Heart right ventricle (tissue), 16 donors: ENCODE results near the gene HNRNPM. TPM values are rescaled to one million over a fixed set of nuclear protein-coding genes. Genes with fewer than 3 reads are reported as not detected.

Experiments
- ATAC-seq, 8 donors: fragments of 200-7000 bp; cut with Tn5 transposase; one replicate each; pipeline ENCODE4 v1.9.1; 2020; ENCODE audit warnings: mild to moderate bottlenecking in 8 of 8, moderate library complexity in 8 of 8, moderate number of reproducible peaks in 1 of 8
- DNase-seq, 2 donors: peaks; one replicate each; pipeline ENCODE4 v3.0.0-alpha.2; 2020
- H3K27ac ChIP-seq, 10 donors: fragments of 200-600 bp; sonication (generic) in 2 of 10; one replicate each; pipeline versions ENCODE4 v1.5.0 to v1.8.0; 2020 to 2022; ENCODE audit warnings: mild to moderate bottlenecking in 3 of 10
- H3K27me3 ChIP-seq, 7 donors: fragments of 200-600 bp; one replicate each; pipeline ENCODE4 v1.8.0; 2021 to 2022; ENCODE audit warnings: mild to moderate bottlenecking in 2 of 7
- H3K36me3 ChIP-seq, 9 donors: fragments of 200-600 bp; sonication (generic) in 1 of 9; one replicate each; pipeline versions ENCODE4 v1.5.0 to v1.8.0; 2020 to 2022; ENCODE audit warnings: mild to moderate bottlenecking in 2 of 9
- H3K4me1 ChIP-seq, 9 donors: fragments of 200-600 bp; sonication (generic) in 1 of 9; one replicate each; pipeline versions ENCODE4 v1.5.0 to v1.8.0; 2020 to 2022; ENCODE audit warnings: mild to moderate bottlenecking in 4 of 9
- H3K4me3 ChIP-seq, 10 donors: fragments of 200-600 bp; sonication (generic) in 2 of 10; one replicate each; pipeline versions ENCODE4 v1.5.0 to v1.8.0; 2020 to 2022; ENCODE audit warnings: mild to moderate bottlenecking in 7 of 10, moderate library complexity in 2 of 10
- H3K9me3 ChIP-seq, 11 donors: fragments of 200-600 bp in 10 of 11; sonication (generic) in 2 of 11; one replicate each; pipeline versions ENCODE4 v1.5.0 to v1.8.0; 2013 to 2022; ENCODE audit warnings: mild to moderate bottlenecking in 2 of 11, control low read depth in 1 of 11, moderate library complexity in 1 of 11
- WGBS, 2 donors: extraction: QIAGEN DNeasy Blood & Tissue Kit; methylation state at CpG; one replicate each; pipeline ENCODE4 v1.1.7; 2013; ENCODE audit warnings: inconsistent platforms in 1 of 2; 5-methylcytosine and 5-hydroxymethylcytosine counted together
- intact Hi-C, 10 donors: fragments of 100-400 bp; cut with DNase I; formaldehyde crosslinking; loops; one replicate each; pipeline versions ENCODE4 v1.11.1 to v1.14.2; 2022
- polyA plus RNA-seq, 2 donors: library from polyadenylated mRNA; stranded (reverse); fragments of 200-250 nt; gene quantifications; one replicate each; pipeline ENCODE4 v1.2.3, GENCODE V29; 2013
- total RNA-seq, 10 donors: library from RNA; stranded (reverse); fragmentation: NEBNext Ultra II Directional in 3 of 10; extraction: Animal tissue kit (Norgen Biotek cat#: 25700) in 3 of 10; gene quantifications; one replicate each; pipeline versions ENCODE4 v1.2.1 to v1.2.4, GENCODE V29; 2021 to 2023
- TF ChIP-seq, protein P1 (sequence below), 9 donors: fragments of 200-600 bp; sonication (generic) in 2 of 9; IDR thresholded peaks; one replicate each; pipeline versions ENCODE4 v1.5.0 to v1.8.0; 2021 to 2022; ENCODE audit warnings: antibody characterized with exemption in 9 of 9, mild to moderate bottlenecking in 5 of 9, moderate library complexity in 1 of 9
- donor health status: Arrhythmogenic right ventricular cardiomyopathy.
- donor health status: ischemic (EF 13 %, LVEDD 7.1; RV severe dilation, severe dysfunction).
- donor health status: healthy with polysubstance abuse.
- donor health status: DM: no; HTN: yes; CAD: no.
- donor health status: DM: no; HTN: no; CAD: no.
- donor health status: ischemic (EF 25% LVEDD 6.9; RV normal size, moderate dysfunction).
- donor health status: ischemic (EF 25% LVEDD 5.7; RV mildly dilated, moderate dysfunction).
- donor health status: healthy.
- donor health status: DM: yes; HTN: yes; CAD: no.
- donor health status: Ischemic cardiomyopathy.
- donor health status: ischemic (EF 35%, LVEDD 5.7; RV mildly dilated, moderate dysfunction).
- donor health status: nonischemic (EF 11% LVEDD 7.7; RV severe dilation, severe dysfunction).
- donor health status: DM: yes; HTN: yes; CAD: no.
- donor health status: PGD.
- donor health status: ischemic (EF 29% LVEDD 5.4; RV normal size, mild dysfunction).
- donor health status: nonischemic (EF 23%, LVEDD 6.1; RV moderate dilation, normal function).

HNRNPM gene
- total and polyA plus RNA-seq, 12 donors, result 48.5 to 127 (median 93.9) TPM

DNA sequence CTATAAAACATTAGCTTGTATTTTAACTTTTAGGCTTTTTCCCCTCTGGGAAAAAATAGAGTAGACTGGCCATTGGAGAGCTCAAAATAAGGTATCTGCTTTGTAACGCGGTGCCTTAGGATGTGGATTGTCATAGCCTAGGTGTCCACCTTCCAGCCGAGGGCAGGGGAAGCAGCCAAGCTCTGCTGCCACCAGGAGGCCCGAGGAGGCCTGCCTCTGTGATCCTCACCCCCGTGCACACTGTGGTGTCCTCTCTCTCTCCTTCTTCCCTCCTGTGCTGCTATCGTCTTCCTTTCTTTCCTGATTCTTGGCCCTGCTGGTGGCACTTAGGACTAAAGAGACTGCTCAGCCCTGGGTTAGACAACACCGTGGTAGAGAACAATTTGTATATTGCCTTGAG lies 11.3 kb downstream of the HNRNPM start:
- Histone ChIP-seq H3K9me3 (no peaks in the 10 kb centered on the region), H3K36me3 (peaks cover 0 to 88% (median 9%) of the 10 kb centered on the region in 9 donors), H3K27me3 (no peaks in the 10 kb centered on the region), H3K27ac (peak overlapping the region in 1 of 10 donors; percentile 42), H3K4me1 (peaks cover 42 to 100% (median 94%) of the 10 kb centered on the region in 9 donors), H3K4me3 (no peak overlapping the region)
- 36 to 37% methylated on average over 7 of the region's 7 CpGs for WGBS, 2 donors
- intact Hi-C loops, result loop anchor here in 1 of 10 donors (5.0 kb wide), 1 partner anchor 59 kb away; no protein-coding TSS in a partner anchor
- DNase-seq, result no peak
- peak in 5 of 8 donors; percentile 32 to 70 (median 61) for ATAC-seq
- TF ChIP-seq, protein P1, sequence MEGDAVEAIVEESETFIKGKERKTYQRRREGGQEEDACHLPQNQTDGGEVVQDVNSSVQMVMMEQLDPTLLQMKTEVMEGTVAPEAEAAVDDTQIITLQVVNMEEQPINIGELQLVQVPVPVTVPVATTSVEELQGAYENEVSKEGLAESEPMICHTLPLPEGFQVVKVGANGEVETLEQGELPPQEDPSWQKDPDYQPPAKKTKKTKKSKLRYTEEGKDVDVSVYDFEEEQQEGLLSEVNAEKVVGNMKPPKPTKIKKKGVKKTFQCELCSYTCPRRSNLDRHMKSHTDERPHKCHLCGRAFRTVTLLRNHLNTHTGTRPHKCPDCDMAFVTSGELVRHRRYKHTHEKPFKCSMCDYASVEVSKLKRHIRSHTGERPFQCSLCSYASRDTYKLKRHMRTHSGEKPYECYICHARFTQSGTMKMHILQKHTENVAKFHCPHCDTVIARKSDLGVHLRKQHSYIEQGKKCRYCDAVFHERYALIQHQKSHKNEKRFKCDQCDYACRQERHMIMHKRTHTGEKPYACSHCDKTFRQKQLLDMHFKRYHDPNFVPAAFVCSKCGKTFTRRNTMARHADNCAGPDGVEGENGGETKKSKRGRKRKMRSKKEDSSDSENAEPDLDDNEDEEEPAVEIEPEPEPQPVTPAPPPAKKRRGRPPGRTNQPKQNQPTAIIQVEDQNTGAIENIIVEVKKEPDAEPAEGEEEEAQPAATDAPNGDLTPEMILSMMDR (IDR thresholded peaks at IDR 0.05), result peak in 8 of 9 donors; percentile 7 to 38 (median 30)

DNA sequence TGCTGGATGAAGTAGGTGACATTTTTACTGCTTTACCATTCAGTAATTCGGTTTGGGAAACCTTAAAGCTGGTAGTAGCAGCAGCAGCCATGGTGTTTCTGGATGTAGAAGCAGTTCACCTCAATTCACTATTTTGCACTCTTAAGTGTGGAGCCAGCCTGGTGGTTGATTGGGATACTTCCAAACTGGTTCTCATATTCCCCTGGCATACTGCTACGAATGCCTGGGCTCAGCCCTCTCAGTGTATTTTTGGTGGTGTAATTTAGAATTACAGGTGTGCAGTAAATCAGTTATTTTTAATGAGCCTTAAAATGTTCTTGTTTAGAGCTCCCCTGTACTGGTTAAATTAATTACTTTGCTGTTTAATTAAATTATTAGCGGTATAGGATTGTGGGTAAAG lies 12.4 kb downstream of the HNRNPM start:
- TF ChIP-seq, protein P1 (IDR thresholded peaks at IDR 0.05), result peak in 1 of 9 donors; percentile 20
- intact Hi-C loops, result loop anchor here in 1 of 10 donors (5.0 kb wide), 1 partner anchor 60 kb away; no protein-coding TSS in a partner anchor
- H3K4me1 ChIP-seq, result peaks cover 40 to 100% (median 93%) of the 10 kb centered on the region in 9 donors
- no peaks in the 10 kb centered on the region for H3K27me3 ChIP-seq
- H3K27ac ChIP-seq, result peak overlapping the region in 1 of 10 donors; percentile 71
- ATAC-seq, result no peak
- H3K36me3 ChIP-seq, result peaks cover 0 to 87% (median 3%) of the 10 kb centered on the region in 9 donors
- no peak for DNase-seq
- H3K9me3 ChIP-seq, result no peaks in the 10 kb centered on the region
- 67 to 70% methylated on average over 3 of the region's 3 CpGs for WGBS, 2 donors
- no peak overlapping the region for H3K4me3 ChIP-seq

DNA sequence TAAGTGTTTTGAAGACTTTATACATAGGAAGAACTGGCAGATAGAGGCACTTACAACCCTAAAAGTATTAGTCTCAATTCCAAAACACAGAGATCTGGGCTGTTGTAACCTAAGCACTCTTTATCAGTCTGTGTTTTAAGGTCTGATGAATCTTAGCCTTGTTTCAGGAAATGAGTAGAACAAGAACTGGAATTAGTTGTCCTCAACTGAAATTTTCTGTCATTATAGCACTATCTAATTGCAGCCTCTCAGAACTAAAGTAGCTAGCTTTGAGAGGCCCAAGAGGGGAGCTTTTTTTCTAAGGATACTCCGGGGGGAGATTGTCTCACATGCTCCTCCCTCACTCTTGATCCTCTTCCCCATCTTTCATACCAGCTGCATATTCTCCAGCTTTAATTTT lies 13.1 kb downstream of the HNRNPM start:
- intact Hi-C loops, result loop anchor here in 1 of 10 donors (5.0 kb wide), 1 partner anchor 61 kb away; no protein-coding TSS in a partner anchor
- Histone ChIP-seq H3K9me3 (no peaks in the 10 kb centered on the region), H3K27ac (peak overlapping the region in 1 of 10 donors; percentile 71), H3K4me1 (peaks cover 39 to 100% (median 93%) of the 10 kb centered on the region in 9 donors), H3K4me3 (no peak overlapping the region), H3K27me3 (no peaks in the 10 kb centered on the region), H3K36me3 (peaks cover 0 to 87% (median 0%) of the 10 kb centered on the region in 9 donors)
- DNase-seq, result no peak
- no peak for ATAC-seq
- TF ChIP-seq, protein P1 (IDR thresholded peaks at IDR 0.05), result no peak
- WGBS, 2 donors, result 20 to 32% methylated on average over 1 of the region's 1 CpG

DNA sequence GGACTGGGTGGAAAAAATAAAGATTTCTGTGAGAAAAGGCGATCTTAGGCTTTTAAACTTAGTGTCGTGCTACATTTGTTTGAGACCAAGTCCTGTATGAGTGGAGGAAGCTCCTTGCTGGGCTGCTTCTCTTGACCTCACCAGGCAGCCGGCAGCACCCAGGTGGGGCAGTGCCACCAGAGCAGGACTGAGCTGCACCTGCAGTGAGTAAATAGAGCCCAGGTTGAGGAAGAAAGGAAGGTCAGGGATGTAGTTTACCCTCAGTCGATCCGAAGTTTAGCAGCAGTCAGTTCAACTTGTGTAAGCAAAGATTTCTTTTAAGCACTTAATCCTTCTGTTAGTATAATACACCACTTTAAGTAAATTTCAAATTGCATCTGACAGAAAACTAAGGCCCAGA lies 13.6 kb downstream of the HNRNPM start:
- 57 to 68% methylated on average over 5 of the region's 5 CpGs for WGBS, 2 donors
- no peaks in the 10 kb centered on the region for H3K27me3 ChIP-seq
- H3K36me3 ChIP-seq, result peaks cover 0 to 87% (median 0%) of the 10 kb centered on the region in 9 donors
- H3K4me3 ChIP-seq, result no peak overlapping the region
- intact Hi-C loops, result loop anchor here in 1 of 10 donors (5.0 kb wide), 1 partner anchor 61 kb away; no protein-coding TSS in a partner anchor
- no peak for DNase-seq
- H3K4me1 ChIP-seq, result peaks cover 35 to 100% (median 89%) of the 10 kb centered on the region in 9 donors
- peak overlapping the region in 4 of 10 donors; percentile 42 to 71 (median 55) for H3K27ac ChIP-seq
- no peaks in the 10 kb centered on the region for H3K9me3 ChIP-seq
- TF ChIP-seq, protein P1 (IDR thresholded peaks at IDR 0.05), result no peak
- no peak for ATAC-seq
